Memory B cell (primary cell): ENCODE data around the gene VSTM4.

Experiments used
- ATAC-seq: fragments of 150-1000 bp; cut with Tn5 transposase; 2 replicates; pipeline ENCODE4 v1.10.0; 2021; ENCODE audit warnings: low read depth, mild to moderate bottlenecking, moderate library complexity
- DNase-seq, 2 donors: peaks; one replicate each; pipeline ENCODE4 v3.0.0; 2022; ENCODE audit warnings: low spot score in 2 of 2
- H3K27ac Mint-ChIP-seq: one replicate; pipeline ENCODE4 v1.8.0; 2022; ENCODE audit warnings: mild to moderate bottlenecking, moderate library complexity, mixed read lengths
- H3K27me3 Mint-ChIP-seq: one replicate; pipeline ENCODE4 v1.8.0; 2022; ENCODE audit warnings: mixed read lengths
- H3K36me3 Mint-ChIP-seq: one replicate; pipeline ENCODE4 v1.8.0; 2022; ENCODE audit warnings: mild to moderate bottlenecking, mixed read lengths
- H3K4me1 Mint-ChIP-seq: one replicate; pipeline ENCODE4 v1.8.0; 2022; ENCODE audit warnings: mixed read lengths
- H3K4me3 Mint-ChIP-seq: one replicate; pipeline ENCODE4 v1.8.0; 2022; ENCODE audit warnings: mild to moderate bottlenecking, moderate library complexity, mixed read lengths
- H3K9me3 Mint-ChIP-seq: one replicate; pipeline ENCODE4 v1.8.0; 2022; ENCODE audit warnings: mixed read lengths

The VSTM4 gene

GRCh38 chr10:49115015-49115795 lies at the start of gene VSTM4:
TSS of gene VSTM4 (minus strand) at chr10:49115522. CDS start at chr10:49115485, 37 bp downstream.
- Mint-ChIP-seq H3K36me3 (no peaks in the 10 kb centered on the region), H3K27ac (no peak within 1 kb of the TSS), H3K4me3 (peak within 1 kb of the TSS; percentile 55), H3K4me1 (no peaks in the 10 kb centered on the region), H3K27me3 (peaks cover 8% of the 10 kb centered on the region), H3K9me3 (no peaks in the 10 kb centered on the region)
- ATAC-seq (peak; percentile 62), DNase-seq (no peak)

- H3K27ac Mint-ChIP-seq = peak overlapping the region; percentile 4
- DNase-seq (no peak), ATAC-seq (peak; percentile 82)
- H3K9me3 Mint-ChIP-seq = no peaks in the 10 kb centered on the region
- peaks cover 42% of the 10 kb centered on the region for H3K36me3 Mint-ChIP-seq
- peaks cover 26% of the 10 kb centered on the region for H3K4me1 Mint-ChIP-seq
- no peaks in the 10 kb centered on the region for H3K27me3 Mint-ChIP-seq
- no peak overlapping the region for H3K4me3 Mint-ChIP-seq
Measured at GRCh38 chr10:49164559-49165188, 49.4 kb upstream of the VSTM4 start.

GRCh38 chr10:49163741-49164140 lies 48.4 kb upstream of the VSTM4 start:
- peaks cover 45% of the 10 kb centered on the region for H3K36me3 Mint-ChIP-seq
- H3K4me1 Mint-ChIP-seq = peaks cover 19% of the 10 kb centered on the region

GRCh38 chr10:49162761-49163310 lies 47.5 kb upstream of the VSTM4 start:
- Mint-ChIP-seq H3K9me3 (no peaks in the 10 kb centered on the region), H3K4me3 (no peak overlapping the region), H3K27me3 (no peaks in the 10 kb centered on the region), H3K27ac (no peak overlapping the region), H3K36me3 (peaks cover 41% of the 10 kb centered on the region), H3K4me1 (peaks cover 14% of the 10 kb centered on the region)
- DNase-seq = no peak
- ATAC-seq = no peak

More at GRCh38 chr10:49163741-49164140, 48.4 kb upstream of the VSTM4 start:
- DNase-seq = no peak
- Mint-ChIP-seq H3K9me3 (no peaks in the 10 kb centered on the region), H3K4me3 (no peak overlapping the region), H3K27ac (no peak overlapping the region), H3K27me3 (no peaks in the 10 kb centered on the region)
- no peak for ATAC-seq

DNA sequence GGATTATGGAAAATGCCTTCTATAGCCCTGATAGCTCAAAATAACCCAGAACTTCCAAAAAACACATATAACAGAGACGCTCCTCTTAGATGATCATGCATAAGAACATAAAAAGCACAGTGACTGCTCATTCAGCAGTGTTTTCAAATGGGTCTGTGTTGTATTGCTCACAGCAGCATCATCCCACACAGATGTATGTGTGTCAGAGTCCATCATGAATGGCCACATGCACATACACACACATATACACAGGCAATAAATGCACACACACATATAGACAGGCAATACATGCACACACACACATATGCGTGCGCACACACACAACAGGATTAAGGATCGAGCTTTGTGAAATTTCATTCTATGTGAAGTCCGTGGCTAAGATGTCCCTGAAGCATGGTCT lies 46.7 kb upstream of the VSTM4 start:
- no peak for DNase-seq
- H3K36me3 Mint-ChIP-seq = peaks cover 44% of the 10 kb centered on the region
- H3K27me3 Mint-ChIP-seq = no peaks in the 10 kb centered on the region
- no peak for ATAC-seq
- H3K27ac Mint-ChIP-seq = no peak overlapping the region
- H3K4me1 Mint-ChIP-seq = peaks cover 19% of the 10 kb centered on the region
- no peak overlapping the region for H3K4me3 Mint-ChIP-seq
- no peaks in the 10 kb centered on the region for H3K9me3 Mint-ChIP-seq

DNA sequence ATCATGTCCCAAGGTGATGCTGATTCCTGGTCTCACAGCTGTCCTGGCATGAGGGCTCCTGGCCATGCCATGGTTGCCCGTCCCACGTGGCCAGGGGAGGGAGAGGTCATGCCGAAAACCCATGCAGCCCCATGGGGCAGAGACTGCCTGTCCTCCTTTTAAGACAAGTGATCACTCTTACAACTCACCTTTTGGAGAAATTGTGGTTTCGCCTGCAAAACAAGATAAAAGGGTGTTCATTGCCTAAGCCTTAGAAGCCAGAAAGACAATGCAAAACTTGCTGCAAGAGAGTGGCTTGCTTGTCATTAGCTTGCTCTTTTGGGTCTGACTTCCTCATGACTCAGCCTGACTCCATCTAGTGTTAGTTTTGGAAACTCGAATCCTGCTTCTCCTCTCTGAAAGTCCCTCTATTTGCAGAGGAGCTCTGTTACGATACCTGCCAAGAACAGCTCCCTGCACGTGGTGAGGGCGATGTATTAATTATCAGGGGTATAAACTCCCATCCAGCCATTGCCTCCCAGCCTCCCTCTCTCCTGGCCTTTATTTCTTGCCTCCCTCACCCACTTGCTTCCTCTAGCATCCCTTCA lies 46.2 kb upstream of the VSTM4 start:
- no peak for ATAC-seq
- Mint-ChIP-seq H3K27ac (no peak overlapping the region), H3K36me3 (peaks cover 45% of the 10 kb centered on the region), H3K27me3 (no peaks in the 10 kb centered on the region), H3K9me3 (no peaks in the 10 kb centered on the region), H3K4me3 (no peak overlapping the region), H3K4me1 (peaks cover 22% of the 10 kb centered on the region)
- no peak for DNase-seq

GRCh38 chr10:49160814-49161213 lies 45.5 kb upstream of the VSTM4 start:
- no peaks in the 10 kb centered on the region for H3K27me3 Mint-ChIP-seq
- H3K27ac Mint-ChIP-seq = no peak overlapping the region
- H3K4me3 Mint-ChIP-seq = no peak overlapping the region
- H3K9me3 Mint-ChIP-seq = no peaks in the 10 kb centered on the region
- peaks cover 46% of the 10 kb centered on the region for H3K36me3 Mint-ChIP-seq
- DNase-seq (no peak), ATAC-seq (no peak)
- H3K4me1 Mint-ChIP-seq = peaks cover 25% of the 10 kb centered on the region

DNA sequence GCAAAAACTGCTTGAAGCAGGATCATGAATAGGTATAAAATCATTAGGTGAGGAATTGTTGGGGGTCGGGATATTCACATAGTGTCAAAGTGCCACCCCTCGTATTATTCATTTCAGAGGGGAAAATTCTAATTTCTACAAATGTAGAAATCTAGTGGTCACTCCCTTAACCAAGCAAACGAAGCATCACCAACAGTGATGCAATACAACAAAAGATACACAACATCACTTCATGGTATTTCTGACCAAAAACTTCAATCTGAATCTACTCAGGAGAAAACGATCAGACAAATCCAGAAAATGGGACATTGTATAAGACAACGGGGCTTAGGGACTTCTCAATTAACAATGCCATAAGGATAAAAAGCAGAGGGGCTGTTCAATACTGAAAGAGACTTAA lies 44.8 kb upstream of the VSTM4 start:
- Mint-ChIP-seq H3K27me3 (no peaks in the 10 kb centered on the region), H3K9me3 (no peaks in the 10 kb centered on the region), H3K4me3 (no peak overlapping the region), H3K36me3 (peaks cover 49% of the 10 kb centered on the region), H3K4me1 (peaks cover 26% of the 10 kb centered on the region), H3K27ac (no peak overlapping the region)
- no peak for ATAC-seq
- DNase-seq = no peak

DNA sequence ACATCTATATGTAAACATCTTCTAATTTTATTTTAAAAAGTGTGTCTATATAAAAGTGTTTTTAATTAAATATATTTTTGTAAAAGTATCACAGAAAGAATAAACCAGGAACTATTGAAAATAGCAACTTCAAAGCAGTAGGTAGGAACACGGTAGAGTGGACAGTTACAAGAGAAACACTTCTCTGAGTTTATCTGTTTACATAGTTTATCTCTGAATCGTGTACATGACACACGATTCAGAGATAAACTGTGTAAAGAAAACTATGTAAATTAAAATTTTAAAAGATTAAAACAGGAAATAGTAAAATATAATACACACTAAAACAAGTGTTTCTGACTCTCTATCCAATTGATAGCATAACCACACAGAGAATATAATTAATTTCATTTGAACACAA lies 43.6 kb upstream of the VSTM4 start:
- Mint-ChIP-seq H3K4me1 (peaks cover 14% of the 10 kb centered on the region), H3K27me3 (no peaks in the 10 kb centered on the region), H3K4me3 (no peak overlapping the region), H3K9me3 (no peaks in the 10 kb centered on the region), H3K27ac (no peak overlapping the region), H3K36me3 (peaks cover 45% of the 10 kb centered on the region)
- no peak for ATAC-seq
- no peak for DNase-seq

GRCh38 chr10:49158404-49158803 lies 43.1 kb upstream of the VSTM4 start:
- no peak overlapping the region for H3K4me3 Mint-ChIP-seq
- H3K36me3 Mint-ChIP-seq = peaks cover 45% of the 10 kb centered on the region
- ATAC-seq (no peak), DNase-seq (no peak)
- no peaks in the 10 kb centered on the region for H3K9me3 Mint-ChIP-seq
- H3K4me1 Mint-ChIP-seq = peaks cover 14% of the 10 kb centered on the region
- no peak overlapping the region for H3K27ac Mint-ChIP-seq
- no peaks in the 10 kb centered on the region for H3K27me3 Mint-ChIP-seq

DNA sequence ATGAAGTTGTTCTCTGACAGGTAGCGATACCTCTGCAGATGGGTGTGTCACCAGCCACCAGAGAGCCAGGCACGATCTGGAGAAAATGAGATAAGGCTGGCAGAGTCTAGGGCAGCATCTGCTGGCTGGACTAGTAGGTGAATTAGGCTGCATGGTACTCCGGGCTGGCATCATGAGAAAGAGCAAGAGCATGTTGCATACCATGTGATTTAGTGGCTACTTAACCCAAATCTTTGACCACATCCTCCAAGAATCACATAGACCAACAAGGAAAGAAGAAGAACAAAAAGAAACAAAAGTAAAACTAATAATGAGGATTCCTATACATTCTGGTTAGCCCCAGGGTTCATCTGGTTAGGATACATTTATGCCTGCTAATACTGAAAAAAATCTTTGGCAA lies 41.9 kb upstream of the VSTM4 start:
- no peak overlapping the region for H3K27ac Mint-ChIP-seq
- DNase-seq (no peak), ATAC-seq (no peak)

DNA sequence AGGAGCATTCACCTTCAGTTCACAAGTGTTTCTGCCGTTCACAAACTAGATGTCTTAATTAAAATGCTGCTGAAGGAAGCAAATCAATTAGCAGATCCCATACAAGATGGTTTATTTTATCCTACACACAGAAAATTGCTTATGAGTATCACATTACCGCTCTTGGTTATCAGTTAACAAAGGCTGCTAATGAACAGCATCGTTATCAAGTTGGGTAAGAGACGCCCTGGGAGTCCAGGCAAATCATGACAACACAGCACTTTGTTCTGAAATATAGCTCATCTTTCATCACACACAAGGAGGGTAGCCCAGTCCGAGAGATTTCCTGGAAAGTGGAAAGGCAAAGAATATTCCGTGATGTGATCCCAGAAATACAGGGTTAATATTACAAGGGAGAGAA lies 39.3 kb upstream of the VSTM4 start:
- Mint-ChIP-seq H3K9me3 (no peaks in the 10 kb centered on the region), H3K4me1 (peaks cover 25% of the 10 kb centered on the region), H3K27ac (no peak overlapping the region), H3K27me3 (no peaks in the 10 kb centered on the region), H3K36me3 (peaks cover 30% of the 10 kb centered on the region), H3K4me3 (no peak overlapping the region)
- ATAC-seq (no peak), DNase-seq (no peak)

More for the DNA sequence above, 41.9 kb upstream of the VSTM4 start:
- peaks cover 41% of the 10 kb centered on the region for H3K36me3 Mint-ChIP-seq
- H3K4me1 Mint-ChIP-seq = peaks cover 20% of the 10 kb centered on the region
- H3K9me3 Mint-ChIP-seq = no peaks in the 10 kb centered on the region
- no peak overlapping the region for H3K4me3 Mint-ChIP-seq
- H3K27me3 Mint-ChIP-seq = no peaks in the 10 kb centered on the region

DNA sequence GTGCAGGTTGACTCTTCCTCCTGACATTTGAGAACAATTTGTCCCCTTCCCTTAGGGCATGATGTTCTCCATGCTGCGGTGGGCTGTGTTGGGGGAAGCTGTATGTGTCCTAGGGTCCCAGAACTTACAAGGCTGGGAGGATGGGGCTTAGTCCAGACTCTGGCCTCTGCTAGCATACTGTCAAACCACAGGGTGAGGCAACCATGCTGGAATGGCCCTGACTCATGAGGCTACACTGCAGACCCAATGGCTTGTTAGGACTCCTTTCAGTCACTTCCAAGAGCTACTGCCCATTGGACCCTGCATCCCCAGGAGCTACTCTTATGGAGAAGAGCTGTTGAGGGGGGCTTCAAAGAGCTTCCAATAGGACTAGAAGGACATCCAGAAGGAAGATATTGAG lies 38.6 kb upstream of the VSTM4 start:
- no peak for DNase-seq
- H3K27me3 Mint-ChIP-seq = no peaks in the 10 kb centered on the region
- no peak overlapping the region for H3K27ac Mint-ChIP-seq
- no peaks in the 10 kb centered on the region for H3K9me3 Mint-ChIP-seq
- H3K4me1 Mint-ChIP-seq = peaks cover 25% of the 10 kb centered on the region
- peaks cover 26% of the 10 kb centered on the region for H3K36me3 Mint-ChIP-seq
- no peak for ATAC-seq
- no peak overlapping the region for H3K4me3 Mint-ChIP-seq

GRCh38 chr10:49153115-49153514 lies 37.8 kb upstream of the VSTM4 start:
- H3K27ac Mint-ChIP-seq = no peak overlapping the region
- ATAC-seq (no peak), DNase-seq (no peak)
- H3K9me3 Mint-ChIP-seq = peaks cover 3% of the 10 kb centered on the region
- peaks cover 30% of the 10 kb centered on the region for H3K36me3 Mint-ChIP-seq
- no peak overlapping the region for H3K4me3 Mint-ChIP-seq
- H3K27me3 Mint-ChIP-seq = peaks cover 4% of the 10 kb centered on the region
- peaks cover 25% of the 10 kb centered on the region for H3K4me1 Mint-ChIP-seq
